Ovary (tissue), 3 donors: ENCODE results near the gene RPP30.

Experiments
- EP300 ChIP-seq: sonication (generic); formaldehyde crosslinking; IDR thresholded peaks from one replicate; pipeline ENCODE4 v1.6.1; 2017; ENCODE audit warnings: antibody characterized with exemption
- POLR2A ChIP-seq: fragments of 450-650 bp; IDR thresholded peaks from one replicate; pipeline ENCODE4 v1.6.1; 2017; ENCODE audit warnings: antibody characterized with exemption, mild to moderate bottlenecking, moderate library complexity
- TF ChIP-seq, protein P1 (sequence below), 3 donors: fragments of 450-650 bp in 2 of 3; fragments of 200-600 bp in 1 of 3; IDR thresholded peaks; one replicate each; pipeline versions ENCODE4 v1.5.1 to v1.8.0; 2016 to 2022; ENCODE audit warnings: antibody characterized with exemption in 3 of 3, mild to moderate bottlenecking in 1 of 3
- donor health status: DM: no; HTN: no; CAD: no.

DNA sequence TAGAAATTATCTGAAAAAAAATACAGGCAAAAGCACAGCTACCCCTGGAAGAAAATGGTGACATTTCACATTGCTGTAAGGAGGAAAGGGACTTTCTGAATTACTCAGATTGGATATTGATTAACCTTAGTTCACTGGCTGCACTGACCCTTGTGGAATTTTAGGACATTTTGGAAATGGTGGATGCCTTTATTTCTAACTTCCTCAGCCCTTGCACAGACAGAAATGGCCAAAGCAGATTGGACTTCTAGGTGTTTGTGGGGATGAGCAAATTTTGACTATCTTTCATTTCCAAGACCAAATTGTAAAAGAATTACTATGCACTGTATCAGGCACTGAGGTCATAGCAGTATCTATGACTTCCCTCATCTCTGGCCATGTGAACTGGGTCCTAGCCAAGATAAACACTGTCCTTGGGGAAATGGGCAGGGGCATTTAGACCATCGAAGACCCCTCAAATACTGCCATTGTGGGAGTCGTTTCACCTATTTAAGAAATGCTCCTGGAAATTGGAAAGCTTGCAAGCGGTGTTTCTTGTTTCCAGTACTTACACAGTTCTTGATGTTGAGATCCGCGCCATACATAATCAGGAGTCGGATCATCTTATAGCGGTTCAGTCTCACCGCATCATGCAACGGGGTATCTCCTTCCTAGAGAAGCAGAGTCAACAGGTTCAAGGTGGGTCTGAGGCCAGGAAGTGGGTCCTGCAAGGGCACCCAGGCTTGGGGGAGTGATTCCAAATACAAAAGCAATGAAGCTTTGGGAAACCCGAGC, 43.4 kb downstream of the RPP30 start:
- TF ChIP-seq, protein P1, sequence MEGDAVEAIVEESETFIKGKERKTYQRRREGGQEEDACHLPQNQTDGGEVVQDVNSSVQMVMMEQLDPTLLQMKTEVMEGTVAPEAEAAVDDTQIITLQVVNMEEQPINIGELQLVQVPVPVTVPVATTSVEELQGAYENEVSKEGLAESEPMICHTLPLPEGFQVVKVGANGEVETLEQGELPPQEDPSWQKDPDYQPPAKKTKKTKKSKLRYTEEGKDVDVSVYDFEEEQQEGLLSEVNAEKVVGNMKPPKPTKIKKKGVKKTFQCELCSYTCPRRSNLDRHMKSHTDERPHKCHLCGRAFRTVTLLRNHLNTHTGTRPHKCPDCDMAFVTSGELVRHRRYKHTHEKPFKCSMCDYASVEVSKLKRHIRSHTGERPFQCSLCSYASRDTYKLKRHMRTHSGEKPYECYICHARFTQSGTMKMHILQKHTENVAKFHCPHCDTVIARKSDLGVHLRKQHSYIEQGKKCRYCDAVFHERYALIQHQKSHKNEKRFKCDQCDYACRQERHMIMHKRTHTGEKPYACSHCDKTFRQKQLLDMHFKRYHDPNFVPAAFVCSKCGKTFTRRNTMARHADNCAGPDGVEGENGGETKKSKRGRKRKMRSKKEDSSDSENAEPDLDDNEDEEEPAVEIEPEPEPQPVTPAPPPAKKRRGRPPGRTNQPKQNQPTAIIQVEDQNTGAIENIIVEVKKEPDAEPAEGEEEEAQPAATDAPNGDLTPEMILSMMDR (IDR thresholded peaks at IDR 0.05): no peak
- TF ChIP-seq POLR2A (no peak), EP300 (no peak)
